Gastrocnemius medialis (tissue), 4 donors: ENCODE data around the gene XYLT1. TPM values are rescaled to one million over a fixed set of nuclear protein-coding genes. Genes with fewer than 3 reads are reported as not detected.

Experiments
- ATAC-seq, 2 donors: fragments of 150-250 bp; one replicate each; pipeline ENCODE4 v1.9.1; 2016
- DNase-seq, 2 donors: peaks; one replicate each; pipeline ENCODE4 v3.0.0-alpha.2; 2019
- H3K27ac ChIP-seq, 4 donors: fragments of 200-600 bp; sonication (generic); 1 replicate in 1 of 4; 2 replicates in 3 of 4; pipeline ENCODE4 v1.5.1; 2016 to 2018; ENCODE audit warnings: mild to moderate bottlenecking in 2 of 4, moderate library complexity in 1 of 4
- H3K27me3 ChIP-seq, 3 donors: fragments of 200-600 bp; sonication (generic) in 2 of 3; 1 replicate in 1 of 3; 2 replicates in 2 of 3; pipeline versions ENCODE4 v1.5.1 to v1.6.0; 2016 to 2019; ENCODE audit warnings: mild to moderate bottlenecking in 1 of 3, moderate library complexity in 1 of 3
- H3K36me3 ChIP-seq, 2 donors: fragments of 200-600 bp; sonication (generic) in 1 of 2; one replicate each; pipeline ENCODE4 v1.5.1; 2017 to 2018
- H3K4me1 ChIP-seq, 2 donors: fragments of 200-600 bp; sonication (generic) in 1 of 2; one replicate each; pipeline ENCODE4 v1.5.1; 2016 to 2017; ENCODE audit warnings: mild to moderate bottlenecking in 2 of 2
- H3K4me3 ChIP-seq, 4 donors: fragments of 200-600 bp; sonication (generic) in 3 of 4; 1 replicate in 1 of 4; 2 replicates in 3 of 4; pipeline ENCODE4 v1.5.1; 2016 to 2019; ENCODE audit warnings: mild to moderate bottlenecking in 2 of 4
- H3K9me3 ChIP-seq, 3 donors: fragments of 200-600 bp; sonication (generic) in 2 of 3; 1 replicate in 1 of 3; 2 replicates in 2 of 3; pipeline ENCODE4 v1.5.1; 2016 to 2019
- CTCF ChIP-seq, 5 experiments: fragments of 450-650 bp in 3 of 5; fragments of 200-600 bp in 2 of 5; sonication (generic) in 2 of 5; IDR thresholded peaks in 4 of 5; conservative IDR thresholded peaks in 1 of 5; 1 replicate in 4 of 5; 2 replicates in 1 of 5; pipeline ENCODE4 v1.5.1; 2016 to 2019; ENCODE audit warnings: antibody characterized with exemption in 5 of 5, mild to moderate bottlenecking in 3 of 5, moderate library complexity in 3 of 5
- POLR2A ChIP-seq, 2 donors: fragments of 450-650 bp; IDR thresholded peaks; one replicate each; pipeline ENCODE4 v1.6.1; 2017; ENCODE audit warnings: antibody characterized with exemption in 2 of 2, mild to moderate bottlenecking in 2 of 2, moderate library complexity in 2 of 2
- in situ Hi-C, 4 donors: fragments of 200-750 bp; cut with MboI; loops; one replicate each; pipeline versions ENCODE4 v1.15.0 to v1.8.0; 2017; ENCODE audit warnings: low sequenced_read_pairs in 4 of 4
- intact Hi-C: fragments of 100-400 bp; cut with DNase I; formaldehyde crosslinking; loops from one replicate; pipeline ENCODE4 v1.15.1; 2023; ENCODE audit warnings: low total_unique reads
- total RNA-seq, 4 donors: library from RNA; depleted of rRNA; stranded (reverse); fragments of >200 nt; gene quantifications; one replicate each; pipeline versions ENCODE4 v1.1.0 to v1.2.3, GENCODE V29; 2016

XYLT1 gene
- total RNA-seq, 4 donors from 2014 or later, result 0.87 to 7.9 (median 1.4) TPM

- in situ Hi-C loops (no loop called here), intact Hi-C loops (loop anchor here (2.0 kb wide), 1 partner anchor 179 kb away; no protein-coding TSS in a partner anchor)
- Histone ChIP-seq H3K4me1 (peaks cover 7 to 13% of the 10 kb centered on the region in 2 donors), H3K36me3 (no peaks in the 10 kb centered on the region), H3K27ac (no peak overlapping the region), H3K4me3 (no peak overlapping the region), H3K9me3 (no peaks in the 10 kb centered on the region), H3K27me3 (no peaks in the 10 kb centered on the region)
- TF ChIP-seq POLR2A (IDR thresholded peaks at IDR 0.05) (no peak), CTCF (IDR thresholded peaks at IDR 0.05 in 4 of 5, conservative IDR thresholded peaks at IDR 0.05 in 1 of 5) (no peak)
- no peak for DNase-seq
- ATAC-seq, result no peak
Measured at GRCh38 chr16:17403859-17404545, 66.8 kb downstream of the XYLT1 start.

GRCh38 chr16:17403156-17403809 is 67.5 kb downstream of the XYLT1 start:
- intact Hi-C loops (no loop called here), in situ Hi-C loops (no loop called here)
- no peak overlapping the region for H3K27ac ChIP-seq
- no peak for TF ChIP-seq CTCF (IDR thresholded peaks at IDR 0.05 in 4 of 5, conservative IDR thresholded peaks at IDR 0.05 in 1 of 5)
- TF ChIP-seq POLR2A (IDR thresholded peaks at IDR 0.05), result no peak
- DNase-seq, result no peak
- no peak for ATAC-seq
- peaks cover 7 to 13% of the 10 kb centered on the region in 2 donors for H3K4me1 ChIP-seq
- H3K4me3 ChIP-seq, result no peak overlapping the region
- no peaks in the 10 kb centered on the region for H3K27me3 ChIP-seq
- no peaks in the 10 kb centered on the region for H3K9me3 ChIP-seq
- H3K36me3 ChIP-seq, result no peaks in the 10 kb centered on the region

GRCh38 chr16:17397499-17397891 is 73.3 kb downstream of the XYLT1 start:
- in situ Hi-C loops (no loop called here), intact Hi-C loops (no loop called here)
- Histone ChIP-seq H3K27ac (no peak overlapping the region), H3K9me3 (no peaks in the 10 kb centered on the region), H3K4me3 (no peak overlapping the region), H3K36me3 (no peaks in the 10 kb centered on the region), H3K4me1 (peaks cover 10 to 14% of the 10 kb centered on the region in 2 donors), H3K27me3 (no peaks in the 10 kb centered on the region)
- TF ChIP-seq CTCF (IDR thresholded peaks at IDR 0.05 in 4 of 5, conservative IDR thresholded peaks at IDR 0.05 in 1 of 5) (no peak), POLR2A (IDR thresholded peaks at IDR 0.05) (no peak)
- ATAC-seq, result no peak
- DNase-seq, result no peak

GRCh38 chr16:17396762-17397498 is 73.8 kb downstream of the XYLT1 start:
- TF ChIP-seq CTCF (IDR thresholded peaks at IDR 0.05 in 4 of 5, conservative IDR thresholded peaks at IDR 0.05 in 1 of 5) (no peak), POLR2A (IDR thresholded peaks at IDR 0.05) (no peak)
- Histone ChIP-seq H3K36me3 (no peaks in the 10 kb centered on the region), H3K4me3 (no peak overlapping the region), H3K9me3 (no peaks in the 10 kb centered on the region), H3K27ac (no peak overlapping the region), H3K4me1 (peaks cover 10 to 14% of the 10 kb centered on the region in 2 donors), H3K27me3 (no peaks in the 10 kb centered on the region)
- DNase-seq, result no peak
- peak in 1 of 2 donors; percentile 16 for ATAC-seq
- intact Hi-C loops, result no loop called here
- in situ Hi-C loops, result no loop called here
